ENCODE data around the gene LPP. TPM values are rescaled to one million over a fixed set of nuclear protein-coding genes. Genes with fewer than 3 reads are reported as not detected.

Gene LPP
- total RNA-seq, 1 experiment from 2014 or later = 20.2 TPM

DNA sequence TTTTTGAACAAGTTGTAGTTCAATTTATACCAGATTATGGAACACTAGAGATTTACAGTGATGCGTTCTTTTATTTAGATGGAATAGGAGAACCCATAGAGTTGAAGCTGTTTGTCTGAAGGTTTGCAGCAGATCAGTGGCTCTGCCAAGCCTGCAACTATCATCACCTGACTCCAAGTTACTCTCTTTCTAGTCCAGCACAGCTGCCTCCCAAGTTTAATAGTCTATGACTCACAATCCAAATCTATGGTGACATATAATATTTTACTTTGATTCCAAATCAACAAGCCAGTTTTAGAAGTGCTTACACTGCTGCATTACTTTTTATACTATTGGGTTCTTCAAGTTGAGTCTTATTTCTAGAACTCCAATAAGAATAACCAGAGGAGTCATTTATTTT, 400.4 kb downstream of the LPP start:
- DNase-seq (ENCODE audit: low read depth, low spot score) = no peak
- in situ Hi-C loops (cut with HindIII; ENCODE audit: low pct_unique_long_range_greater_than_20kb, low sequenced_read_pairs) = no loop called here

GRCh38 chr3:188557235-188557634, 403.3 kb downstream of the LPP start:
- no peak for DNase-seq (ENCODE audit: low read depth, low spot score)
- in situ Hi-C loops (cut with HindIII; ENCODE audit: low pct_unique_long_range_greater_than_20kb, low sequenced_read_pairs) = no loop called here

DNA sequence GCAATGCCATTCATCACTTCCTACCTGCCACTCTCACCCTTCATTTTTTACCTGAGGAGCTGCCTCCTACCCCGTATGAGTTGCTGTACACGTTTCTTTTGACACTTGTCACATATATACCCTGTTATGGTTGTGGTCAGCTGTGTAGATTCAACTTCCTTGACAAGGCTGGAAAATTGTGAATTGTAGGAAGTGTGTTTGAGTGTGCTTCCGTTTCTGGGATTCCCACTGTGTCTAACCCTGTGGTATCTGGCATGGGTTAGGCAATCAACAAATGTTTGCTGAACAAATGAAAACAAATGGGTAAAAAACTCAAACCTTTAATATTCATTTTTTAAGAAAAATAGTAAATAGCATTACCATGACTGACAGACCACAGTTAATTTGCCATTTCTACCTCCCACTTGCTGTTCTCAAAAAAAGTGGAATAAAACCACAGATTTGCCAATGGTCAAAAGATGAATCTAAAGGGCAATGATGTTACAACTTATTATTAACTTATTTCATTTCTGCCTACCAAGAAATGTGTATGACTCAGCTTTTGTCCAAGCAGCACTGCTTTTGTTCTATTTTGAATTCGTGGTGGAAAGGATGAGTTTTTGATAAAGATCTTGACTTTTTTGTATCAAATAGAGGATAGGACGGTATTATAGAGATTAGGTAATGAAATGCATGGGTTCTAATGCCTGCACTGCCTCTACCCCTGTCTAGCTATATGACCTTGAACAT, 404.6 kb downstream of the LPP start:
- in situ Hi-C loops (cut with HindIII; ENCODE audit: low pct_unique_long_range_greater_than_20kb, low sequenced_read_pairs) = no loop called here
- no peak for DNase-seq (ENCODE audit: low read depth, low spot score)

DNA sequence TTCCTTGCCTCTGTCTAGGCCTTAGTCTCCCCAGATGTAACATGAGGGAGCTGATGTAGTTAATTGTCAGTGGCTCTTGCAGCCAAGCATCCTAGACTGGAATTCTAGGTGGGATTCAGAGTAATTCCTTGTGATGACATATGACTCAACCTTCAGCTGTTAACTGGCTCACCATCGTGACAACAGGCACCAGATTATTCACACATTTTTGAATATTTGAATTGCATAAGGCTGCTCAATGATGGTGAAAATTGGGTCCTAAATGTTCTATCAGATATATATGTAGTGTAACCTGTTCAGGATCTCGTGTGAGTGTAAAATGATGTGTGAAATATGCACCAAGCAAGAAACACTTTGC, 405.1 kb downstream of the LPP start:
- in situ Hi-C loops (cut with HindIII; ENCODE audit: low pct_unique_long_range_greater_than_20kb, low sequenced_read_pairs) = no loop called here
- DNase-seq (ENCODE audit: low read depth, low spot score) = no peak

GRCh38 chr3:188559856-188560255, 405.9 kb downstream of the LPP start:
- in situ Hi-C loops (cut with HindIII; ENCODE audit: low pct_unique_long_range_greater_than_20kb, low sequenced_read_pairs) = no loop called here
- no peak for DNase-seq (ENCODE audit: low read depth, low spot score)

DNA sequence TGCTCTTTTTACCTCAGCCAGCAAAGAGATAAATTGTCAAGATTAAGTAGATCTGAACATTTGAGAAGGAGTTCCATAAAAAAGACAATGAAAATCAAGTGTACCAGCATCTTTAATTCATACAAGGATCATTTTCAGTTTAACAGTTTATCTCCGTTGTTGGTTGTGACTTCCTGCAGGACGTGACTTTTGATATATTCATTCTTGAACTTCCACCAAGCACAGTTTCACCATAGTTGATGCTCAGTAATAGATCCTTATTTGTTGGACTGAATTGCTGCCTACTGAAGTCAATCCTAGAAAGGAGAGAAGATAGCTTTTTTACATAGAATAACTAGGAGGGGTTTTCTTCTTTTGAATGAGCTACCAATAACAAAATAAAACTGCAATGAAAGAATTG, 408.2 kb downstream of the LPP start:
- in situ Hi-C loops (cut with HindIII; ENCODE audit: low pct_unique_long_range_greater_than_20kb, low sequenced_read_pairs) = no loop called here
- no peak for DNase-seq (ENCODE audit: low read depth, low spot score)

- in situ Hi-C loops (cut with HindIII; ENCODE audit: low pct_unique_long_range_greater_than_20kb, low sequenced_read_pairs) = no loop called here
- no peak for DNase-seq (ENCODE audit: low read depth, low spot score)
Observed at GRCh38 chr3:188567478-188568195, 413.7 kb downstream of the LPP start.

- in situ Hi-C loops (cut with HindIII; ENCODE audit: low pct_unique_long_range_greater_than_20kb, low sequenced_read_pairs) = no loop called here
- DNase-seq (ENCODE audit: low read depth, low spot score) = peak; percentile 30
Observed at GRCh38 chr3:188568736-188569135, 414.8 kb downstream of the LPP start.

DNA sequence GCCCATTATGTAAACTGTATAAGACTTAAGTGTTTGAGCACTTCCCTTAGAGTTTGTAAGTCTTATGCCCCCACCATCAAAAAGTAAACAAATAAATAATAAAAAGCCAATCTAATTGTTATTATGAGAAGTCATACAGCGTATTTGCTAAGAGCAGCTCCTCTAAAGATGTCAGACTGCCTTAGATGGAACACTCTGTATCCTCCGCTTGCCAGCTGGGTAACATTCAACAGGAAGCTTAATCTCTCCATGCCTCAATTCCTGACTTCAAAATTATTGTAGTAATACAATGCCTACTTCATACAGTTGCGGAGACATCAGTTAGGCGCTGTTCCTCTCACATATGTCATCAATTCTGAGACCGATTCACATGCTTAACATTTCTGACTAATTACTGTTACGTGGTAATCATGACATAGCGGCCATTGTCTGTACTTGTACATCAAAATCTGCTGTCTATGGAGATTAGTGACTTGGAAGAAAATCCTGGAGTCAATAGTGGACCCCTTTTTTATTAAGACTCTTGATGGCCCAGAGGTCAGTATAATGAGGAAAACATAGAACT, 417.7 kb downstream of the LPP start:
- no peak for DNase-seq (ENCODE audit: low read depth, low spot score)
- in situ Hi-C loops (cut with HindIII; ENCODE audit: low pct_unique_long_range_greater_than_20kb, low sequenced_read_pairs) = no loop called here

- DNase-seq (ENCODE audit: low read depth, low spot score) = no peak
- in situ Hi-C loops (cut with HindIII; ENCODE audit: low pct_unique_long_range_greater_than_20kb, low sequenced_read_pairs) = no loop called here
Observed at GRCh38 chr3:188573291-188573940, 419.5 kb downstream of the LPP start.

DNA sequence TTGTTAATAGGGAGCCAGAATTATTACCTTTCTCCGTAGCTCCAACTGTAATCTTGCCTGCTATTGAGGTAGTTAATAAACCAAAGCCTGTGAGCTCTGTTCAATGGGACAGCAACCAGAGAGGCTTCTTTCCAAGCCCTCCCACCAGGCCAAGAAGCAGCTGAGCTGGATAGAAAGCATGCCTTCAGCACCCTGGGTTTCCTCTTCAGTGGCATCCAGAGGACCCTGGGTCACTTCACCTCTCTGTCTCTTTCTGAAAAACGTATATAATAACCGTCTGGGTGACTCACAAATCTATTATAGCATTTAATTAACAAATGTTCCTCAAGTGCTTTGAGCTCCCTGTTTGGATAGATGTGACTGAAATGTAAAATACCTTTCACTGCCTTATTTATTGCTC, 420.0 kb downstream of the LPP start:
- DNase-seq (ENCODE audit: low read depth, low spot score) = no peak
- in situ Hi-C loops (cut with HindIII; ENCODE audit: low pct_unique_long_range_greater_than_20kb, low sequenced_read_pairs) = no loop called here

DNA sequence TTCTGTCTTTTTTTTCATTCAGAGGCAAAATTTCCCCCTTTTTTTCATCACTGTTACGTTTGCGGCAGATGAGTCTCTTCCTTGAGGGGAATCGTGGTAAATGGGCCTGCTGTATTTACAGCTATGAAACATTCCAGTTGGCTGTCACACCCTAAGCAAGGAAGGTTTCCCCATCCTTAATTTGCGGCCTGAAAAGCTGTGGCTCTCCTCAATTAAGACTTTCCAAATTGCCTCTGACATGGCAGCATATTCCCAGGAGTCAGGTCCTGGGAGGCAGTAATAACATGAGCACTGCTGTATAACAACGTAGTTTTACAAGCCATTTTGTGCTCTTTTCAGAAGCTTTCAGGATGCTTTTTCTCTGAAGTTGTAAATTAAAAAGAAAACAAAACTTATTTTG, 420.9 kb downstream of the LPP start:
- in situ Hi-C loops (cut with HindIII; ENCODE audit: low pct_unique_long_range_greater_than_20kb, low sequenced_read_pairs) = no loop called here
- no peak for DNase-seq (ENCODE audit: low read depth, low spot score)

DNA sequence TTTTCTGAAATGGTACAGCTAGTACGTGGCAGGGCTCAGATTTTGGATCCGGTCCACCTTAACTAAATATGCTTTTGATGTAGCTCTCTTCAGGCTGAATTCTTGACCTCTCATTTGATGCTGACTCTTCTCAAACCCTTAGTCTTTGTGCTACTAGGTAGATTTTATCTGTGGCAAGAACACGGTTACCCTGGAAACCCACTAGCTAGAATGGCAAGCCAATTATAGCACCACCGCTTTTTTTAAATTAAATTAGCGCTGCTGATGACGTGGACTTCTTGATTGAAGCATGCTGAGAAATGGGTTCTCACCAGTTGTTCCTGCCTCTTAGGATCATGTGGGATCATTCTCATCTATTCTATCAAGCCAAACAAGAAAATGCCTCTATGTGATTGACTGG, 421.5 kb downstream of the LPP start:
- in situ Hi-C loops (cut with HindIII; ENCODE audit: low pct_unique_long_range_greater_than_20kb, low sequenced_read_pairs) = no loop called here
- DNase-seq (ENCODE audit: low read depth, low spot score) = no peak

DNA sequence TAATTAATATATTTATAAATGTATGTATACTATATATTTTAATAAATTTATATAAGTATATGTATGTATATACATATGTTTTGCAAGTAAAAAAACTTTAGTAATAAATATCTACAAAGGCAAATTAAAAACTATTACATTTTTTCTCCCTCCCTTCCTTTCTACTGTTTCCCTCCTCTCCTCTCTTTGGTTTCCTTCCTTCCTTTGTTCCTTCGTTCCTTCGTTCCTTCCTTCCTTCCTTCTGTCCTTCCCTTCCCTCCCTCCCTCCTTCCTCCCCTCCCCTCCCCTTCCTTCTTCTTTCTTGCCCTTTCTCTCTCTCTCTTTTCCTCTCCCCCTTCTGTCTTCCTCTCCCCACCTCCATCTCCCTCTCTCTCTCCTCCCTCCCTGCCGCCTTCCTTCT, 423.6 kb downstream of the LPP start:
- no peak for DNase-seq (ENCODE audit: low read depth, low spot score)
- in situ Hi-C loops (cut with HindIII; ENCODE audit: low pct_unique_long_range_greater_than_20kb, low sequenced_read_pairs) = no loop called here

DNA sequence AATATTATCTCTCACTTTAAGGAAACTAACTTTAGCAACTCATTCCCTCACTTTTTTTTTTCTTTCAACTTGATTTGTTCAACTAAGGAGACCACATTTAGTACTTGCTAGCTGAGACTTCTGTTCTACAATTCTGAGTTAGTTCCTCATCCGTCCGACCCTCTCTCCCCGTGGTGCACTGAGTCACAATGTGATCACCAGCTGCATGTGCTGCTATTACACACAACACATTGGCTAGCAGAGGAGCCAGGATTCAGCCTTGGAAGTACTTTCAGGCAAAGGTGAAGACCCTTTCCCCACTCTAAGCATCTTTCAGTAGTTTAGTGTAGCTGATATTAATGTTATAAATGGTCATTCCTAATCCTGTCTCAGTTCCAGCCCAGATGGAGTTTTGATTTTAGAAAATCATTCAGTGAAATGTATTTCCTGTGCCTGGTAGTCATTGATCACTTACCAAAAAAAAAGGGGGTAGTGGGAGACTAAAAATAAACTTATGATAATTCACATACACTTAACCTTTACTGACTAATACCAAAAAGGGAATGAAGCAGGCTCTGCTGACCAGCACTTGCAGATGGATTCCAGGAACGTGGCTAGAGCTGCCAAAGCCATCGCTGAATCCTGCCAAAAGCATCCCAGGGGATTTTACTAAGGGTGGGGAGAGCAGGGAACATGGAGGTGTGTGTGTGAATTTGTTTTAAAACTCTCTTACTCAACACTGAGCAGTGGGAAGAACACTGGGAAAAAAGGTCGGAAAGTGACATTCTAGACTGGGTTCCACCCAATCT, 424.8 kb downstream of the LPP start:
- no peak for DNase-seq (ENCODE audit: low read depth, low spot score)
- in situ Hi-C loops (cut with HindIII; ENCODE audit: low pct_unique_long_range_greater_than_20kb, low sequenced_read_pairs) = no loop called here

GRCh38 chr3:188580223-188580622, 426.3 kb downstream of the LPP start:
- in situ Hi-C loops (cut with HindIII; ENCODE audit: low pct_unique_long_range_greater_than_20kb, low sequenced_read_pairs) = no loop called here
- DNase-seq (ENCODE audit: low read depth, low spot score) = no peak

DNA sequence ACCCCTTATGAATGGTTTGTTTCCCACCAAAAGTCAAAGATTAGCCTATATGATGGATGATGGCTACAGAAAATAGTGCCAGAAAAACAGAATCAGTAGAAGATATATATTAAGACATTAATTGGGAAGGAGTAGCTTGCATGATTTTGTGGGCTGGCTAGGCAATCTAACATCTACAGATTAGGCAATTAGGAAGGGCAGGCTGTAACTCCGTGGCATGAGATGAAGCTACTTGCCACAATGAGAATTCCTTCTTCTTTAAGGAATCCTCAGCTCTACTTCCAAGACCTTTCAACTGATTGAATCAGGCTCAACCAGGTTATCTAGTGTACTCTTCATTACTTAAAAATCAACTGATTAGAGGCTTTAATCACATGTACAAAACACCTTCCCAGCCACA, 426.7 kb downstream of the LPP start:
- in situ Hi-C loops (cut with HindIII; ENCODE audit: low pct_unique_long_range_greater_than_20kb, low sequenced_read_pairs) = no loop called here
- no peak for DNase-seq (ENCODE audit: low read depth, low spot score)

DNA sequence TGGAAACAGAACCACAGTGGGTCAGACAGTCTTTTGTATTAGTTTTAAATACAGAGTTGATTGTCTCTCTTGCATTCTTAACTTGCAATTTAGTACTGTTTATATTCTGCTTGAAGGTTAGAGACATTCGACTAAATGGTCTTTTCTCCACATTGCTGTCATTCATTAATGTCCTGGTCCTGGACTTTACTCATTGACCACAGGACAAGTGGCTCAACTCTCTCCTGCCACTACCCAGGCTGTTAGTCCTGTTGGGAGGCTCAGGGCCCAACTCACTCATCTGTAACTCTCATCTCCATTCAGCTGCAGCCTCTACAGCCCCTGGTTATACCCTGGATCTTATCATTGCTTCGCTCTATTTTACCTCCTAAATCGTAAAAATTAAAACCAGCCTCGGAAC, 427.4 kb downstream of the LPP start:
- in situ Hi-C loops (cut with HindIII; ENCODE audit: low pct_unique_long_range_greater_than_20kb, low sequenced_read_pairs) = no loop called here

More for the DNA sequence above, 427.4 kb downstream of the LPP start:
- DNase-seq (ENCODE audit: low read depth, low spot score) = no peak

Data from SK-MEL-5 (cell line).